NCI-H82 treated with DMSO at 0.1 percent for 48 hours (cell line): ENCODE results near the gene DCP1A.

Source experiments
- DNase-seq: peaks from one replicate; lab custom pipeline; 2025; ENCODE audit not compliant: unreplicated experiment; lab: John Stamatoyannopoulos, UW

Gene DCP1A

DNA sequence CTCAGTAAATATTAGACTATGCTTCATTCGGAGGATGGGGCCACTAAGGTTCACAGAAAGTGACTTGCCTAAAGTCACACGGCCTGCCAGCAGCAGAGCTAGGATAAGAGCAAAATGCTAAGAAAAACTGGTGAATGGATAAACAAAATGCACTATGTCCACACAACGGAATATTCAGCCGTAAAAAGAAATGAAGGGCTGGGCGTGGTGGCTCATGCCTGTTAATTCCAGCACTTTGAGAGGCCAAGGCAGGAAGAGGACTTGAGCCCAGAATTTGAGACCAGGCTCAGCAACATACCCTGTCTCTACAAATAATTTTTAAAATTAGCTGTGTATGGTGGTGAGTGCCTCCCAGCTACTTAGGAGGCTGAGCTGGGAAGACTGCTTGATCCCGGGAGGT is 99.2 kb downstream of the DCP1A start:
- DNase-seq: no peak

GRCh38 chr3:53247619-53248018 is 99.7 kb downstream of the DCP1A start:
- DNase-seq: no peak

DNA sequence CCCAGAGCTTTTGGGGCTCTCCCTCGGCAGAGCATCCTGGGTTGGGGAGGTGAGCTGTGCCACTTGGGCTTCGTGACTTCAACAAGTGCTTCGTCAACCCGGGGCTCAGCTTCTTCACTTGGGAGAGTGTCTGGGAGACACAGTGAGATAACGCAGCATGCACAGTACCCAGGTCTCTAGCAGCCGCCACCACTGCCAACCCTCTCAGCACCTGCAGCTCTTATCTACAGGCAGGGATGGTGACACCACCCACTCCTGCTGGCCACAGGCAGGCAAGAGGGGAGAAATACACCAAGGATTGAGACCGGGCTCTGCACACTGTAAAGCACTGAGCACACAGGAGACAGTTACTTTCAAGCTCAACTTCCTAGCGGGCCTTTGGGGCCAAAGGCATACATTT is 103.1 kb downstream of the DCP1A start:
- no peak for DNase-seq

DNA sequence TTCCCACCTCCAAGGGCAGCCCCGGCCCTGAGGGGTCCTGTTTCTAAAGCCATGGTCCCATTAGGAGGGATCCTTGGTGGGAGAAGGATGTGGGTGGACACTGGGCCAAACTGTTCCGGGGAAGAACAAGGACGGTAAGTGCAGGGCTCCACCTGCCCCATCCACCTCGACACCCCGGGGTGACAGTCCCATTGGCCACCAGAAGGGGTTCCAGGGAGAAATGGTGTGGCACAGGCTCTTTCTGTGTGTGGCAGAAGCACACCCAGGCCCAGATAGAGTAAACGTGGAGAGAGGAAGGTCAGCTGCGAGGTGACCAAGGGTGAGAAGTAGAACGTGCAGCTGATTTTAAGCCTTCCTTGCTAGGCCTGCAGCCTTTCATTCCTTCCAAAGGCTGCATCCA is 103.6 kb downstream of the DCP1A start:
- DNase-seq: no peak

DNA sequence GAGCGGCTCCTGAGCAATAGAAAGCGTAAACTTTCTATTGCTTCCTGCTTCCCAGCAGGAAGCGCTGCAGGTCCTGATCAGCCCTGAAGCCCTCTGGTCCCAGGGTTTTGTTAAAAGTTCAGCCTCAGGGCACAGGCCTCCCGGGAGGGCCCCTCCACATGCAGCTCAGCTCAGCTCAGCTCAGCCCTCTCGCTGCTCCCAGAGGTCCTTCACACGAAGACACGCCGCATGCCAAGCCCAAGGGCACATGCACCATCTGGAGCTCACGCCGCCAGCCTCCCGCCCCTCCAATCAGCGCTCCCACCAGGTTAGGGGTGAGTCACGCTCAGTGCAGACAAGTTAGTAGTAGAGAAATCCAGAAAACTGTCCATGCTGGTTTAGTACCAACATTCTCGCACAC is 104.2 kb downstream of the DCP1A start:
- no peak for DNase-seq

DNA sequence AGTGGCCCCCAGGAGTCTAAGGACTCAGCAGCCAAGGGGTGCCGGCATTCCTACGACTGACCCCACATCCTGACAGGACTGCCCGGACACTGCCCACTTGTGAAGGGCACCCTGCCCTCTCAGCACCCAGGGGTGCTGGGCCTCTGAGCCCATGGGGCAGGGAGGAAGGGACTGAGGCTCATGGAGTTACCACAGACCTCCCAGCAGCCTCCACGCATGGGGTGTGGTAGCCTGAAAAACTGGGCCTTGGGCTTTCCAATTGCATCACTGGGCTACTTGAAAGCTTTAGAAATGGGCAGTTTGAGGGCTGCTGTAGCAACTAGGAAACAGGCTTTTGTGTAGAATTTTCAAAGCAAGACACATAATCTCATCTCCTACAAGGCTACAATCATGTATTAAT is 104.7 kb downstream of the DCP1A start:
- no peak for DNase-seq

DNA sequence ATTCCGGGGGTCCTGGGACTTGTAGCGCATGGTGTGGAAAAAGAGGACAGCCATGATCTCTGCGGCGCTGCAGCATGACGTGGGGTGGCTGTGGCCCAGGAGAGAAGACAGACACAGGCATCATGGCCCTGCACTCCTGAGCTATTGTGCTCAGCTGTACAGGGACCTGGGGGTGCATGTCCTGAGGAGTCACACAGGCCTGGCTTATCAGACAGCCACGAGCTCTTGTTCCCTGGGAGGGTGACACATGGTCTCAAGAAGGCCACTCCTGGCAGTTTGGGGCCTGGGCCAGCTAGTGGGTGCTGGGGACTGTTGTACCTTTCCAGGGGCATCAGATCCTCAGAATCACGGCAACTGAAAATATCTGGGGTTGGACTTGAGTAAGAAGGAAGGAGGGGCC is 105.2 kb downstream of the DCP1A start:
- DNase-seq: no peak

DNA sequence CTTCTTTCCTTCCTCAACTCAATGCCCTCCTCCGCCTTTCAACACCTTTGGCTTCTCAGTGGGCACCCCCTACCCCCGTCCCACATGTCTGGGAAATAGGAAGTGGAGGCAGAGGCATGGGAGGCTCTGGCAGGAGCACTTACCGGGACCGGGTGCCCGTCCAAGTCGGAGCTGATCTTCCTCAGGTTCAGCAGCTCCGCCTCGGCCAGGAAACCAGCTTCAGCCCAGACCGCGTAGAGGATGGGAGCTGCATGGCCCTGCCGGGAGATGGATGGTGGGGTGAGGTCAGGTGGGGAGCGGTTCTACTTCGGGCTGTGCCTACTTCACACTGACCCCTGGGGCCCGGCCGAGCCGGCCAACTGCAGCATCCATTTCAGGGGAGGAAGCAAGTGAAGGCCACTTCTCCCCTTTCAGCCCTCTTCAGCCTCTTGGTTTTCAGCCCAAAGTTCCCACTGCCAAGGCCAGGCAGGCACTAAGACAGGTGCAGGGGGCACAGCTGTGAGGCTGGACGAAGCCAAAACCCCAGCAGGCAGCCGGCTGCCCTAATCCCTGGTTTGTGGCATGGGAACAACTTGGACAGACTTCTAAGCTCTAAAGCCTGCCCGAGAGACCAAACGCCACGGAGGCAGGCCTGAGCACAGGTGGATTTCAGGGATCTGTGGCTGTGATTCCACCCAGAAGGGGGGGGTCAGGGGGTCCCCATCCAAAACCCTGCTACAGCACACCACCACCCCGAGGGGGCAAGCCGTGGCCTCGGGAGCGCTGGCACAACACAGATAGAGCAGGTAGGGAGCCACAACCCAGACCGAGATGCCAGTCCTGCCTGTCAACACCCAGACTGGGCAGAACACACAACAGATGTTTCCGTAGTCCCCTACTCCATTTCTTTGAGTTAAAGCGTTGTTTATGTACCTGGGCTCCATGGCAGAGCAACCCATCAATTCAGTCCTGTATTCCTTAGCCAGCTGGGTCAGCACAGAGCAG is 106.1 kb downstream of the DCP1A start:
- DNase-seq: no peak

DNA sequence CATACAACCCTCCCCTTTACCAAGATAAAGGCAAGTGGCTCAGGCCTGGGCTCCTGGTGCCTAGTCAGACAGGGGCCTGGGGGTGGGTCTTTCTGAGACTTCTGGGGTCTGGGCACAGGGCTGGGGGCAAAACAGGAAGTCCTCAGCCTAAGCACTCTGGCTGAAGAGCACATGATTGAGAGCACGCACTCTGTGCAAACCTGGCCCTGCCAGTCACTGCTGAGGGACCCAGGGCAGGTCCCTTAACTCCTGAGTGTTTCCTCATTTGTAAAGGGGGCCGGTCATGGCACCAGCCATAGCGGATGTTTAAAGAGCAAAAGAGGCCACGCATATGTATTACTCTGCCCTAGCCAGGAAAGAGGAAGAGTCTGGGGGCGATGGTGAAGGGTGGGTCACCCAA is 107.5 kb downstream of the DCP1A start:
- no peak for DNase-seq

- DNase-seq: no peak
Measured at GRCh38 chr3:53238886-53239285, 108.5 kb downstream of the DCP1A start.

- DNase-seq: no peak
Measured at GRCh38 chr3:53238051-53238850, 109.1 kb downstream of the DCP1A start.

- DNase-seq: no peak
Measured at GRCh38 chr3:53236112-53236841, 111.1 kb downstream of the DCP1A start.

GRCh38 chr3:53235545-53235944 is 111.8 kb downstream of the DCP1A start:
- no peak for DNase-seq

GRCh38 chr3:53234841-53235232 is 112.5 kb downstream of the DCP1A start:
- DNase-seq: no peak

DNA sequence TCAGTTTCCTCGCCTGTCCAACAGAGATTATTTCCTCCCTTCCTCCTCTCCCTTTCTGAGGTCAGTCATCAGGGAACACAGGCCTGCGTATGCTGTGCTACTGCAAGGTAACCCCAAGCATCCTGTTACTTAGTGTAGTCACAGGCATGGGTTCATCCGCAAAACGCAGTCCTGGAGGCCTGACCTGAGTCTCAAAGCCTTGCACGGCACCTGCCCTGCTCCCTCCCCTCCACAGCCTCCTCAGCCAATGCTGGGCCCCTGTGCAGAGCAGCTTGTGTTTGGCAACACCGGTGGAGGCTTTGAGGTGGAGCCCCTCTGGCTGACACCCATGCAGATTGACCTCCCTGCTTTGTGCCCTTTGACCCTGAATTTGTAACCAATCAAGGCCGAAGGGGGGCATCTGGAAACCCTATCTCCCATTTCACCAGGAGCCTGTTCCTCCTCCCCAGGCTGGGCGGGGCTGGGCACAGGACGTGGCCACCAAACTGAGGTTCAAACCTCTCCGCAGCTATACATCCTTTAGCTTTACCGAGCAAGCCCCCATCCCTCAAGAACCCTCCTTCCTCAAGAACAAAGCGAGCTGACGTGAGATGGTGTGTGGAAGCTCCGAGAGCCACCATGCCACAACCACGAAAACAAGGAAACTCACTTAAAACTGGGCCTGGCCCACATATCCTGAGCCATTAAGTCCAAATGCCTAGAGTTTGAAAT is 113.1 kb downstream of the DCP1A start:
- no peak for DNase-seq
